Occipital lobe (tissue), 2 donors: ENCODE data around the gene EEFSEC. TPM values are rescaled to one million over a fixed set of nuclear protein-coding genes. Genes with fewer than 3 reads are reported as not detected.

Experiments used
- DNase-seq: peaks from one replicate; lab custom pipeline; 2025; lab: John Stamatoyannopoulos, UW
- total RNA-seq: library from RNA; depleted of rRNA; stranded (reverse); fragments of >200 nt; gene quantifications from one replicate; pipeline ENCODE4 v1.2.3, GENCODE V29; 2014

The EEFSEC gene
- total RNA-seq, 1 donor from 2014 or later, result 5.1 TPM

DNA sequence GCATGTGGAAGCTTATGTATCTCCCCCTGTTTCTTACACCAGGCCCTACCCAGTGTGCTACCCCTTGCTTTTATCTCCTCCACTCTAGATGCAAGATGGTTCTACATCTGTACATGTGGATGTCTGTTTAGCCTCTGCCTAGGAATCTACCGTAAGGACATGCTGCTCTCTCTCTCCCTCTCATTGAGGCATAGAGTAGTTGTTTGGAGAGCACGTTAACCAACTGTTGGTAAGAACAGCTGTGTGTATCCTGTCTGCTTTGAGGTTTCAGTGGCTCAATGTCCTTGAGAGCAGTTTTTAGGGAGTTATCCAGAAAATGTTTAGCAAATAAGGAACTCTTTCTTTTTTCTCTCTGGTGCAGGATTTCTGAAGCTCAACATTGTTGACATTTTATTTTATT lies 160.7 kb downstream of the EEFSEC start:
- no peak for DNase-seq

- no peak for DNase-seq
These were observed 162.0 kb downstream of the EEFSEC start for GRCh38 chr3:128315313-128315712.

GRCh38 chr3:128316481-128316891 lies 163.2 kb downstream of the EEFSEC start:
- no peak for DNase-seq

- no peak for DNase-seq
These were observed 163.9 kb downstream of the EEFSEC start for GRCh38 chr3:128317101-128317697.

DNA sequence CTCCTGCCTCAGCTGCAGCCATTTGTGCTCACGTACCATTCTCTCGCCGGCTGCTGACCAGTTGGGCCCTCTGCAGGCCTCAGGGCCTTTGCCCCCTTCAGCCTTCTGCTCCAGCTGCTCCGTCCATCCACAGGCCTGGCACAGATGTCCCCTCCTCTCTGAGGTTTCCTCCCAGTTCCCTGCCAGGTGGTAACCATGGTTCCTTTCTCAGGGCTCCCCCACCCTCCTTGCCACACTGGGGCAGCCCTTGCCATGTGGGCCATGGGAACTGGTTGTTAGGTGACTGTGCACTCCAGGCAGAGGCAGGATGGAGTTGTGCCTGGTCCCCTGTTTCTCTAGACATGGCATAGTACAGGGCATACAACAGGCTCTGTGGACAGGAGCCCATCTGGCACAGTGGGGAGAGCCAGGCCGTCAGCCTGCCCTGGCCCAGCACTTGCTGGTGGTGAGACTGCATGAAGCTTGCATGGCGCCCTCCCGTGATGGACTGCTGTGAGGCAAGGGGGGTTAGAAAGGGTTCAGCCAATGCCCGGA lies 164.5 kb downstream of the EEFSEC start:
- no peak for DNase-seq

DNA sequence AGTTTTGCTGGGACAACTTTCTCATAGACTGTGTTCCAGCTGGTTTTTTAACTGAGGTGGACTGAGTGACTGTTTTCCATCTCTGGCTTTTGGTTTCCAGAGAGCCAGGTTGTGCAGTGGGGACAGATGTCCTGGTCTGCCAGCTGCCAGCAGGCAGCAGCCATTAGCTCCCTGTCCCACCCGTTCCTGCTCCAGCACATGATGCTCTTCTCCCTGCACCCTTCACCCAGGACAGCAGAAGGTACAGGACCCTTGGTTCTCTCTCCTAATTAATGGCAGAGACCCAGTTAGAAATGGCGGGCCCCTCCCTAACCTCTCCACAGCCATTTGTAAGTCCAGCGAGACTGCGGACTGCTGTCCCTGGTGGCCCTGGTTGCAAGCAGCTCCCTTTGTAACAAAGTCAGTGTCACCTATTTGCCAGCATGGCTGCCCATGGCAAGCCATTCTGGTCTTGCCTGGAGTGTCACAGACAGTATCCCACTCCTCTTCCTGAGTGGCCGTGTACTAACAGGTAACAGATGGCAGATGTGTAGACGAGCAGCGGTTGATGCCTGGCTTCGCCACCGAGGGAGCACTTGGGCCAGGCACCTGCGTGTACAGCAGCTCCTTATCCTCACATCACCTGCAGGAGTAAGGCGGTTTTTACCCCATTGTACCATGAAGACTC lies 165.1 kb downstream of the EEFSEC start:
- no peak for DNase-seq

- DNase-seq, result no peak
These were observed 165.8 kb downstream of the EEFSEC start for GRCh38 chr3:128319107-128319506.

- DNase-seq, result no peak
These were observed 166.5 kb downstream of the EEFSEC start for GRCh38 chr3:128319741-128320141.

- DNase-seq, result no peak
These were observed 167.5 kb downstream of the EEFSEC start for GRCh38 chr3:128320551-128321340.

GRCh38 chr3:128321418-128321817 lies 168.1 kb downstream of the EEFSEC start:
- no peak for DNase-seq

DNA sequence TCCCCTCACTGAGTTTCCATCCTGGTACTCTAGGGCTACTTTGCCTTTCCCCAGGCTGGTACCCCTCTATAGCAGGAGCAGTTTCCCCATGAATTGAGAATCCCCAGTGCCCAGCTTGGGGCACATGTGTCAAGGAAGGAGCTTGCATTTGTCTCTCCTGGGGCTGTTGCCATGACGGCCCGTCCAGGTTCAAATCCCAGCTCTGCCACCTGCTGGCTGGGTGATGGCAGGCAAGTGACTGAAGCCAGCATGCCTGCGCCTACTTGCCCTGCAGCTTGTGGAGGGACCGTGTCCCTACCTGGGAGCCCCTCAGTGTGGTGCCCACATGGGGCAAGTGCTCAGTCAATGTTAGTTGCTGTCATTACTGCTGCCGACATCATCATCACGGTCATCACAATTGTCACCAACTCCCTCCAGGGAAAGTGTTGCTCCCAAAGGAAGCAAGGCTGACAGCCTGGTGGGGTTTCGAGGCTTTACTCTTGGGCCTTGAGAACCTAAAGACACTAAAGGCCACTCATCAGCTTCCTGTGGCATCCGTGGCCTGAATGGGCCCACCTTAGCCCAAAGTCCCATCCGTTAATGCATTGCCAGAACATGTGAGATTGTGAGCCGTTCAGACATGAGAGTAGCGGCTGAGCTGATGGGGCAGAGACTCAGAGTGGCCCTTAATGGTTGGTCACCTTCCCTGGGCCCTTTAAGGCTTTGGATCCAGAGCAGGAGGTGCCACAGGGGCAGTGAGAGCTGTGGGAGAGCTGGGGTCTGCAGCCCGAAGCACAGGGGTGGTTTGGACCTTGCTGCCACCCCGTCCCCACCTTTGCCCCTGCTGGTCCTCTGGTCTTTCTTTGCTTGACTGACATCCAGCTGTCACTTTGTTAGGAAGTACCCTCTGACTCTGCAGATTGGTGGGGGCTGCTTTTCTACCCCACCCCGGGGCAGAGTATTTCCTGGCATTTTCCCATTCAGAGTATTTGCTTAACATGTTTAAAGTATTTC lies 169.0 kb downstream of the EEFSEC start:
- no peak for DNase-seq

- DNase-seq, result no peak
These were observed 170.2 kb downstream of the EEFSEC start for GRCh38 chr3:128323206-128324081.

DNA sequence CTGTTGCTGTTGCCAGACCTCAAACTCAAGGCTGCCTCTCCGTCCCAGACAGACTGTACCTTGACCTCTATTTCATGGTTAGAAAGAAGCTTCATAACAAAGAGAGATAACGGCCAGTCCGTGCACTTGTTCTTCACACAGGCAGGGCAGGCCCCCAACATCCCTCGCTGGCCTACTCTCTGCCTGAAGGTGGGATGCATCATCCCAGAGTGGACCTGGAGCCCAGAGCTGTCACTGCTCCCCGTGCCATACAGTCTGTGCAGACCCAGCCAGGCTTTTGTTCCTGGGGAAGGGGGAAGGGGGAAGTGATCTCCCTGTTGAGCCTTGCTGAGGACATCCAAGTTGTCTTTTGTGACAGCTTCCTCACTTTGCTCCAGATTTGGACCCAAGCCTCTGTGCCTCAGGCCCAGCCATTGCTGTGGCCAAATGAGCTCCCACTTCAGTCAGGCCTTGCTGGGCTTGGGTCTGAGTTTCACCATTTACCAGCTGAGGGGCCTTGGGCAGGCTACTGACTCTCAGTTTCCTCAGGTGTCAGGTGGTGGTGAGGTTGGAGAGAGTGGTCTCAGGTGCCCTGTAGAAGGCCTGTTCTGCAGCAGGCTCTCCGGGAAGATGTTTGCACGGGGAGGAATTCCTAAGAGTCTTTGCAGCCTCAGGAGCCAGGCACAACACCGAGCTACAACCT lies 171.8 kb downstream of the EEFSEC start:
- DNase-seq, result no peak

- DNase-seq, result no peak
These were observed 173.0 kb downstream of the EEFSEC start for GRCh38 chr3:128326051-128326823.

DNA sequence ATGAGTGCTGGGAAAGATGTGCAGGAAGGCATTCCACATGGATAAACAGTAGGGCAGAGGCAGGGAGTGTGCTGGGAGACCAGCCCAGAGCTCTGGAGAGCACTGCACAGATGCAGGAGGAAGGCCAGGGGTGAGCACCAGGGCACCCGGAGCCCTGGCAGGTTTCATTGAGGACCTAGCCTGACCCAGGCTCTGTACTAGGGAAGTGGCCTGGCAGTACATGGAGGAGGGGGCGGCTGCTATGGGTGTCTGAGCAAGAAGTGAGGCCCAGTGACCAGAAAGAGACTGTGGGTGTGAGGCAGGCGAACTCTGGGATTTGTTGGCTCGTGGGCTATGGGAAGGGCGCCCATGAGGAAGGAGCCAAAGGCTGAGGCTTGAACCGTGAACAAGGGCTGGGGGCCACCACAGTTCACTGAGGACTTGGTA lies 174.3 kb downstream of the EEFSEC start:
- no peak for DNase-seq

GRCh38 chr3:128328546-128329458 lies 175.5 kb downstream of the EEFSEC start:
- DNase-seq, result no peak

DNA sequence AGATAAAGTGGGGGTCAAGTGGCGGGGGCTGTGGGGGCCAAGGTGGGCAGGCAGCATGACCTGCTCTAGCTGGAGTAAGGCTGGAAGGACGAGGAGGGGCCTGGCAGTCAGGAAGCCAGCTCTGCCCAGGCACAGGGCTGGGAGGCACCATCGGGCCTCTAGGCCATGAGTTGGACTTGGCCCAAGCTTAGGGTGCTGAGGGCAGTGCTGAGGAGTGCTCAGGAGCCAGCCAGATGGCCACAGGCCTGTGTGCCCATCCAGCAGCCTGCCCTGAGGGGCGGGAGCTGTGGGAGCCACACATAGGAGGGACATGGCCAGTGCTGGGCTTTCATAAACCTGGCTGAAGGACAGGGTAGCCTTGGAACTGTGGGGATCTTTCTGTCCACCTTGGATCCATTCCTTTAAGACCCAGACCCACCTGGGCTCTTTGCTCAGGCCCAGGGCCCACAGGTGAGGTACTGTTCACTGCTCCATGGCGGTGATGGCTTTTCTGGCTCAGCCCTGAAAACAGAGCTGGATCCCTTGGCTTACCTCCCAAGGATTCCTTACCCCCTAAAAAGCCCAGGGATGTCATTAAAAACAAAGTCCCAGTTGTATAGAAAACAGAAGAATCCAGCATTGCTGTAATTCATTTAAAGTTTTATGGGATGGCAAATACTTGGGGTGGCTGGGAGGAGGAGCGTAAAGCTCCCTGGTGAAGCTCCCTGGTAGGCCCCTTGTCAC lies 176.4 kb downstream of the EEFSEC start:
- DNase-seq, result no peak
